B cell (primary cell): ENCODE data around the gene TLR9. TPM values are rescaled to one million over a fixed set of nuclear protein-coding genes. Genes with fewer than 3 reads are reported as not detected.

Source experiments
- ATAC-seq: fragments of 200-7000 bp; cut with Tn5 transposase; one replicate; pipeline ENCODE4 v1.10.0; 2021; ENCODE audit warnings: low read depth, mild to moderate bottlenecking, moderate number of reproducible peaks, moderate library complexity
- CTCF ChIA-PET: fragments of 350-600 bp; sonication (Branson Sonifier 250); formaldehyde crosslinking; loops from one replicate; lab custom pipeline; 2021; ENCODE audit warnings: antibody characterized with exemption, inconsistent platforms; lab: Charles Lee
- POLR2A ChIA-PET: fragments of 350-600 bp; sonication (Branson Sonifier 250); formaldehyde crosslinking; loops from one replicate; lab custom pipeline; 2021; ENCODE audit warnings: antibody characterized with exemption; lab: Charles Lee
- DNase-seq: peaks from one replicate; pipeline ENCODE4 v3.0.0; 2013
- H2AFZ ChIP-seq: 2 replicates; pipeline ENCODE4 v1.6.1; 2012; ENCODE audit warnings: mild to moderate bottlenecking, low read depth, low read length; ENCODE audit not compliant: insufficient read depth, poor library complexity, severe bottlenecking
- H3K27ac ChIP-seq, 2 donors: 1 replicate in 1 of 2; 2 replicates in 1 of 2; pipeline ENCODE4 v1.5.1; 2012 to 2013; ENCODE audit warnings: low read length in 2 of 2, mild to moderate bottlenecking in 2 of 2, moderate library complexity in 1 of 2
- H3K27me3 ChIP-seq, 4 experiments: fragments of 200-600 bp in 1 of 4; sonication (generic) in 1 of 4; replicated peaks in 1 of 4; 1 replicate in 2 of 4; 2 replicates in 2 of 4; pipeline versions ENCODE4 v1.6.1 to v1.7.0; 2013 to 2016; ENCODE audit warnings: low read length in 3 of 4, mild to moderate bottlenecking in 2 of 4, mixed read lengths in 1 of 4, moderate library complexity in 1 of 4; ENCODE audit not compliant: insufficient read depth in 4 of 4, control insufficient read depth in 3 of 4; ENCODE audit errors: control extremely low read depth in 1 of 4
- H3K36me3 ChIP-seq, 2 experiments: replicated peaks in 1 of 2; 1 replicate in 1 of 2; 2 replicates in 1 of 2; pipeline versions ENCODE4 v1.6.1 to v1.7.1; 2013; ENCODE audit warnings: low read length in 1 of 2; ENCODE audit not compliant: insufficient read depth in 2 of 2, control insufficient read depth in 1 of 2; ENCODE audit errors: control extremely low read depth in 1 of 2, extremely low read depth in 1 of 2
- H3K4me1 ChIP-seq, 2 donors: fragments of 200-600 bp in 1 of 2; sonication (generic) in 1 of 2; 1 replicate in 1 of 2; 2 replicates in 1 of 2; pipeline versions ENCODE4 v1.5.1 to v1.6.1; 2013 to 2017; ENCODE audit warnings: low read length in 2 of 2; ENCODE audit not compliant: control insufficient read depth in 2 of 2, insufficient read depth in 2 of 2
- H3K4me2 ChIP-seq: replicated peaks from 2 replicates; pipeline ENCODE3; 2012; ENCODE audit warnings: mild to moderate bottlenecking, low read depth, low read length; ENCODE audit not compliant: poor library complexity, severe bottlenecking
- H3K4me3 ChIP-seq, 5 experiments: fragments of 200-600 bp in 1 of 5; sonication (generic) in 1 of 5; 1 replicate in 3 of 5; 2 replicates in 2 of 5; pipeline versions ENCODE4 v1.5.1 to v1.7.0; 2011 to 2016; ENCODE audit warnings: low read length in 4 of 5, mild to moderate bottlenecking in 4 of 5, low read depth in 2 of 5, control low read depth in 1 of 5, moderate library complexity in 1 of 5; ENCODE audit not compliant: insufficient read depth in 1 of 5; ENCODE audit errors: control extremely low read depth in 1 of 5, extremely low read depth in 1 of 5
- H3K79me2 ChIP-seq: fragments of 200-600 bp; sonication (generic); one replicate; pipeline ENCODE4 v1.6.0; 2016; ENCODE audit warnings: low read length; ENCODE audit not compliant: control insufficient read depth, insufficient read depth
- H3K9ac ChIP-seq: fragments of 200-600 bp; sonication (generic); 2 replicates; pipeline ENCODE4 v1.6.1; 2017; ENCODE audit warnings: mild to moderate bottlenecking, low read length, moderate library complexity
- H3K9me3 ChIP-seq, 3 donors: one replicate each; pipeline versions ENCODE4 v1.6.1 to v1.7.1; 2013; ENCODE audit warnings: low read length in 2 of 3; ENCODE audit not compliant: control insufficient read depth in 2 of 3, insufficient read depth in 1 of 3; ENCODE audit errors: control extremely low read depth in 1 of 3
- H4K20me1 ChIP-seq: 2 replicates; pipeline ENCODE4 v1.6.0; 2012; ENCODE audit warnings: mild to moderate bottlenecking, low read length; ENCODE audit not compliant: insufficient read depth, control insufficient read depth, poor library complexity, severe bottlenecking
- H3K27ac Mint-ChIP-seq: one replicate; pipeline ENCODE4 v1.8.0; 2021; ENCODE audit warnings: mixed read lengths
- H3K27me3 Mint-ChIP-seq: one replicate; pipeline ENCODE4 v1.8.0; 2021; ENCODE audit warnings: mixed read lengths
- H3K4me1 Mint-ChIP-seq: one replicate; pipeline ENCODE4 v1.8.0; 2021; ENCODE audit warnings: mixed read lengths
- H3K4me3 Mint-ChIP-seq: one replicate; pipeline ENCODE4 v1.8.0; 2021; ENCODE audit warnings: mixed read lengths
- H3K9me3 Mint-ChIP-seq: one replicate; pipeline ENCODE4 v1.8.0; 2022; ENCODE audit warnings: mixed read lengths; ENCODE audit not compliant: insufficient read depth
- EZH2 ChIP-seq: IDR thresholded peaks from 2 replicates; pipeline ENCODE4 v1.6.1; 2012; ENCODE audit warnings: borderline replicate concordance, low read depth, mild to moderate bottlenecking, moderate library complexity, low read length; ENCODE audit not compliant: insufficient read depth, poor library complexity, severe bottlenecking
- WGBS: methylation state at CpG from one replicate; pipeline ENCODE4 v1.1.5; 2013; ENCODE audit warnings: missing lambda C conversion rate; ENCODE audit not compliant: insufficient coverage; 5-methylcytosine and 5-hydroxymethylcytosine counted together
- intact Hi-C: fragments of 100-400 bp; cut with micrococcal nuclease; formaldehyde crosslinking; loops from one replicate; pipeline ENCODE4 v1.10.0; 2022
- polyA plus RNA-seq: library from polyadenylated mRNA; depleted of rRNA; stranded (reverse); fragments of >200 nt; gene quantifications from 2 replicates; pipeline ENCODE4 v1.2.3, GENCODE V29; 2012
- total RNA-seq, 2 donors: library from RNA; stranded (reverse); fragments of 120-200 nt in 1 of 2; gene quantifications; 1 replicate in 1 of 2; 2 replicates in 1 of 2; pipeline versions ENCODE4 v1.2.3 to v1.2.4, GENCODE V29; 2013 to 2022
- TF ChIP-seq, protein P1 (sequence below): fragments of 200-600 bp; IDR thresholded peaks from one replicate; pipeline ENCODE4 v1.8.0; 2022; ENCODE audit warnings: antibody characterized with exemption, mild to moderate bottlenecking

The TLR9 gene
- total and polyA plus RNA-seq, 2 donors (not counting 1 experiment from before 2014, with no cell fraction given): 3.7 to 21.0 TPM

GRCh38 chr3:52232279-52233107 is 7.0 kb upstream of the TLR9 start:
- H2AFZ ChIP-seq: no peak overlapping the region
- H3K9ac ChIP-seq: no peak overlapping the region
- no peaks in the 10 kb centered on the region for H3K9me3 ChIP-seq
- intact Hi-C loops: no loop called here
- H4K20me1 ChIP-seq: peaks cover 70% of the 10 kb centered on the region
- Mint-ChIP-seq H3K27me3 (no peaks in the 10 kb centered on the region), H3K9me3 (no peaks in the 10 kb centered on the region), H3K4me3 (no peak overlapping the region), H3K4me1 (peaks cover 46% of the 10 kb centered on the region), H3K27ac (no peak overlapping the region)
- 57% methylated on average over 23 of the region's 28 CpGs for WGBS
- ChIA-PET POLR2A (interaction anchor here (0.6 to 2.7 kb wide), 5 partner anchors 12 to 258 kb away, joined by 3 to 13 read pairs (median 9); partner anchors contain the start of gene WDR82), CTCF (interaction anchor here (1.3 to 18.5 kb wide), 21 partner anchors 10 to 232 kb away, joined by 3 to 237 read pairs (median 6); partner anchors contain the start of genes GLYCTK, TLR9 and WDR82)
- peaks cover 8 to 84% of the 10 kb centered on the region in 2 experiments for H3K36me3 ChIP-seq
- peak overlapping the region; percentile 52 for H3K4me2 ChIP-seq
- no peaks in the 10 kb centered on the region for H3K27me3 ChIP-seq
- H3K4me3 ChIP-seq: no peak overlapping the region
- DNase-seq (peak; percentile 22), ATAC-seq (no peak)
- TF ChIP-seq EZH2: no peak
- TF ChIP-seq, protein P1, sequence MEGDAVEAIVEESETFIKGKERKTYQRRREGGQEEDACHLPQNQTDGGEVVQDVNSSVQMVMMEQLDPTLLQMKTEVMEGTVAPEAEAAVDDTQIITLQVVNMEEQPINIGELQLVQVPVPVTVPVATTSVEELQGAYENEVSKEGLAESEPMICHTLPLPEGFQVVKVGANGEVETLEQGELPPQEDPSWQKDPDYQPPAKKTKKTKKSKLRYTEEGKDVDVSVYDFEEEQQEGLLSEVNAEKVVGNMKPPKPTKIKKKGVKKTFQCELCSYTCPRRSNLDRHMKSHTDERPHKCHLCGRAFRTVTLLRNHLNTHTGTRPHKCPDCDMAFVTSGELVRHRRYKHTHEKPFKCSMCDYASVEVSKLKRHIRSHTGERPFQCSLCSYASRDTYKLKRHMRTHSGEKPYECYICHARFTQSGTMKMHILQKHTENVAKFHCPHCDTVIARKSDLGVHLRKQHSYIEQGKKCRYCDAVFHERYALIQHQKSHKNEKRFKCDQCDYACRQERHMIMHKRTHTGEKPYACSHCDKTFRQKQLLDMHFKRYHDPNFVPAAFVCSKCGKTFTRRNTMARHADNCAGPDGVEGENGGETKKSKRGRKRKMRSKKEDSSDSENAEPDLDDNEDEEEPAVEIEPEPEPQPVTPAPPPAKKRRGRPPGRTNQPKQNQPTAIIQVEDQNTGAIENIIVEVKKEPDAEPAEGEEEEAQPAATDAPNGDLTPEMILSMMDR: no peak
- H3K4me1 ChIP-seq: peaks cover 20 to 44% of the 10 kb centered on the region in 2 donors
- no peak overlapping the region for H3K27ac ChIP-seq
- H3K79me2 ChIP-seq: peaks cover 81% of the 10 kb centered on the region
